ENCODE results near the gene BNIP5. TPM values are rescaled to one million over a fixed set of nuclear protein-coding genes. Genes with fewer than 3 reads are reported as not detected.

BNIP5 gene
- total RNA-seq, 1 donor from 2014 or later: not detected

GRCh38 chr6:36292170-36292569, 44.5 kb downstream of the BNIP5 start:
- no peak for DNase-seq (ENCODE audit: low spot score)
- no peaks in the 10 kb centered on the region for H3K9me3 Mint-ChIP-seq (ENCODE audit: low read depth)

GRCh38 chr6:36290668-36291620, 45.7 kb downstream of the BNIP5 start:
- Mint-ChIP-seq H3K4me3 (ENCODE audit: unreplicated experiment) (no peak overlapping the region), H3K9me3 (ENCODE audit: low read depth) (no peaks in the 10 kb centered on the region), H3K27ac (ENCODE audit: unreplicated experiment) (no peak overlapping the region), H3K4me1 (ENCODE audit: low read depth) (no peaks in the 10 kb centered on the region), H3K27me3 (ENCODE audit: low read depth) (peaks cover 17% of the 10 kb centered on the region), H3K36me3 (ENCODE audit: low read depth) (no peaks in the 10 kb centered on the region)
- no peak for DNase-seq (ENCODE audit: low spot score)
- TF ChIP-seq, protein P1, sequence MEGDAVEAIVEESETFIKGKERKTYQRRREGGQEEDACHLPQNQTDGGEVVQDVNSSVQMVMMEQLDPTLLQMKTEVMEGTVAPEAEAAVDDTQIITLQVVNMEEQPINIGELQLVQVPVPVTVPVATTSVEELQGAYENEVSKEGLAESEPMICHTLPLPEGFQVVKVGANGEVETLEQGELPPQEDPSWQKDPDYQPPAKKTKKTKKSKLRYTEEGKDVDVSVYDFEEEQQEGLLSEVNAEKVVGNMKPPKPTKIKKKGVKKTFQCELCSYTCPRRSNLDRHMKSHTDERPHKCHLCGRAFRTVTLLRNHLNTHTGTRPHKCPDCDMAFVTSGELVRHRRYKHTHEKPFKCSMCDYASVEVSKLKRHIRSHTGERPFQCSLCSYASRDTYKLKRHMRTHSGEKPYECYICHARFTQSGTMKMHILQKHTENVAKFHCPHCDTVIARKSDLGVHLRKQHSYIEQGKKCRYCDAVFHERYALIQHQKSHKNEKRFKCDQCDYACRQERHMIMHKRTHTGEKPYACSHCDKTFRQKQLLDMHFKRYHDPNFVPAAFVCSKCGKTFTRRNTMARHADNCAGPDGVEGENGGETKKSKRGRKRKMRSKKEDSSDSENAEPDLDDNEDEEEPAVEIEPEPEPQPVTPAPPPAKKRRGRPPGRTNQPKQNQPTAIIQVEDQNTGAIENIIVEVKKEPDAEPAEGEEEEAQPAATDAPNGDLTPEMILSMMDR (IDR thresholded peaks at IDR 0.05): no peak

More at GRCh38 chr6:36292170-36292569, 44.5 kb downstream of the BNIP5 start:
- Mint-ChIP-seq H3K4me1 (ENCODE audit: low read depth) (no peaks in the 10 kb centered on the region), H3K27ac (ENCODE audit: unreplicated experiment) (no peak overlapping the region), H3K36me3 (ENCODE audit: low read depth) (no peaks in the 10 kb centered on the region), H3K4me3 (ENCODE audit: unreplicated experiment) (no peak overlapping the region), H3K27me3 (ENCODE audit: low read depth) (peaks cover 11% of the 10 kb centered on the region)
- TF ChIP-seq, protein P1 (IDR thresholded peaks at IDR 0.05): no peak

- no peak for DNase-seq (ENCODE audit: low spot score)
- TF ChIP-seq, protein P1 (IDR thresholded peaks at IDR 0.05): no peak
- H3K9me3 Mint-ChIP-seq (ENCODE audit: low read depth): no peaks in the 10 kb centered on the region
- no peaks in the 10 kb centered on the region for H3K36me3 Mint-ChIP-seq (ENCODE audit: low read depth)
- H3K27ac Mint-ChIP-seq (ENCODE audit: unreplicated experiment): no peak overlapping the region
- H3K4me1 Mint-ChIP-seq (ENCODE audit: low read depth): no peaks in the 10 kb centered on the region
- H3K4me3 Mint-ChIP-seq (ENCODE audit: unreplicated experiment): no peak overlapping the region
- peaks cover 27% of the 10 kb centered on the region for H3K27me3 Mint-ChIP-seq (ENCODE audit: low read depth)
Observed at GRCh38 chr6:36289281-36289878, 47.3 kb downstream of the BNIP5 start.

DNA sequence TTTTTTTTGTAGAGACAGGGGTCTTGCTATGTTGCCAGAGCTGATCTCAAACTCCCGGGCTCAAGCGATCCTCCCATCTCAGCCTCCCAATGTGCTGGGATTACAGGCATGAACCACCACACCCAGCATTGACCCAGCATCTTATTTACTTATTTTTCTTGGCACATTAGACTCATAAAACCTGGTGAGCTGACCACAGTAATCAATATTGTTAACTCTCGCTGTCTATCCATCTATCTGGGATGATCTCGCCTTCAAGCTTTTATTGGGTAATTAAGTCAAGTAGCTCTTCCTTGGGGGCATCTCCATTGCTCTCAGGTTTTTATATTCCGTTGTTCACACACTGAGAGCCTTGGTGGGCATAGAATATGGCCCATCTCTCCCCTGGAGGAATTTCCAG, 49.8 kb downstream of the BNIP5 start:
- TF ChIP-seq, protein P1 (IDR thresholded peaks at IDR 0.05): no peak
- Mint-ChIP-seq H3K27ac (ENCODE audit: unreplicated experiment) (no peak overlapping the region), H3K9me3 (ENCODE audit: low read depth) (peaks cover 3% of the 10 kb centered on the region), H3K36me3 (ENCODE audit: low read depth) (no peaks in the 10 kb centered on the region), H3K4me3 (ENCODE audit: unreplicated experiment) (no peak overlapping the region), H3K4me1 (ENCODE audit: low read depth) (no peaks in the 10 kb centered on the region), H3K27me3 (ENCODE audit: low read depth) (peaks cover 42% of the 10 kb centered on the region)
- DNase-seq (ENCODE audit: low spot score): no peak

DNA sequence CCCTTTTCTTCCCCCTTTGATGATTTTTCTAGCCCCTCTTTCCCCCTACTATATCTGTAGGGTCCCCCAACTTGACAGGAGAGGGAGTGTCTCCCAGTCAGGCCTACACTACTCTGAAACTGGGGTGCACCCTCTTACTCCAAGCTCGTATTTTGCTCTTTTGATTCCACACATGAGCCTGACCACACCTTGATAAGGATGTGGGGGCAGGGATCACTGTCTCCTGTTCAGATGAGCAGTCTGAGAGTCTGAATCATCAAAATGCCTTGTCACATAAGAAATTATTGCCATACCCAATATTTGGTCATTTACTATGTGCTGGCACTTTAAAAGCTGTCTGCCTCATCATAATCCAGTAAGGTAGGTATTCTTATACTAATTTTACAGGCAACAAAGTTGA, 50.9 kb downstream of the BNIP5 start:
- no peak overlapping the region for H3K27ac Mint-ChIP-seq (ENCODE audit: unreplicated experiment)
- no peak for DNase-seq (ENCODE audit: low spot score)
- H3K27me3 Mint-ChIP-seq (ENCODE audit: low read depth): peaks cover 53% of the 10 kb centered on the region
- no peaks in the 10 kb centered on the region for H3K4me1 Mint-ChIP-seq (ENCODE audit: low read depth)
- H3K9me3 Mint-ChIP-seq (ENCODE audit: low read depth): peaks cover 3% of the 10 kb centered on the region
- no peaks in the 10 kb centered on the region for H3K36me3 Mint-ChIP-seq (ENCODE audit: low read depth)
- no peak overlapping the region for H3K4me3 Mint-ChIP-seq (ENCODE audit: unreplicated experiment)
- TF ChIP-seq, protein P1 (IDR thresholded peaks at IDR 0.05): no peak
